22Rv1 (cell line): ENCODE data around the gene PCYT1A.

ENCODE experiments used
- H3K27ac ChIP-seq: fragments of 450-650 bp; 2 replicates; pipeline ENCODE4 v1.5.1; 2017
- ZFX ChIP-seq: fragments of 450-650 bp; IDR thresholded peaks from 2 replicates; pipeline ENCODE4 v1.6.1; 2017; ENCODE audit warnings: antibody characterized with exemption, borderline replicate concordance
- TF ChIP-seq, protein P1 (sequence below): fragments of 450-650 bp; IDR thresholded peaks from 2 replicates; pipeline ENCODE4 v1.5.1; 2017; ENCODE audit warnings: mild to moderate bottlenecking

PCYT1A gene

DNA sequence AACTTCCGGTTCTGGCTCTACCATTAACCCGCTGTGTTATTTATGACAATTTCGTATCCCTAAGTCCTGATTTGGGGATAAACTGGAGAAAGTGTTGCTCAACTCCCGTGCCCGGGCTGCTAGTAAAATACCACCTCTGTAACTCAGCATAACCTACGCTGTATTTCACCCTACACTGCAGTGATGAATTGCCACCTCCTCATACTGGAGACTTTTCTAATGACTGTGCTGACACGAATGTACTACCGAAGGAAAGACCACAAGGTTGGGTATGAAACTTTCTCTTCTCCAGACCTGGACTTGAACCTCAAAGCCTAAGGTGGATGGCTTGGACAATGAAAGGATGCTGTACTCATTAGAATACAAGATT is 54.7 kb downstream of the PCYT1A start:
- TF ChIP-seq, protein P1, sequence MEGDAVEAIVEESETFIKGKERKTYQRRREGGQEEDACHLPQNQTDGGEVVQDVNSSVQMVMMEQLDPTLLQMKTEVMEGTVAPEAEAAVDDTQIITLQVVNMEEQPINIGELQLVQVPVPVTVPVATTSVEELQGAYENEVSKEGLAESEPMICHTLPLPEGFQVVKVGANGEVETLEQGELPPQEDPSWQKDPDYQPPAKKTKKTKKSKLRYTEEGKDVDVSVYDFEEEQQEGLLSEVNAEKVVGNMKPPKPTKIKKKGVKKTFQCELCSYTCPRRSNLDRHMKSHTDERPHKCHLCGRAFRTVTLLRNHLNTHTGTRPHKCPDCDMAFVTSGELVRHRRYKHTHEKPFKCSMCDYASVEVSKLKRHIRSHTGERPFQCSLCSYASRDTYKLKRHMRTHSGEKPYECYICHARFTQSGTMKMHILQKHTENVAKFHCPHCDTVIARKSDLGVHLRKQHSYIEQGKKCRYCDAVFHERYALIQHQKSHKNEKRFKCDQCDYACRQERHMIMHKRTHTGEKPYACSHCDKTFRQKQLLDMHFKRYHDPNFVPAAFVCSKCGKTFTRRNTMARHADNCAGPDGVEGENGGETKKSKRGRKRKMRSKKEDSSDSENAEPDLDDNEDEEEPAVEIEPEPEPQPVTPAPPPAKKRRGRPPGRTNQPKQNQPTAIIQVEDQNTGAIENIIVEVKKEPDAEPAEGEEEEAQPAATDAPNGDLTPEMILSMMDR = no peak
- no peak for TF ChIP-seq ZFX
- H3K27ac ChIP-seq = no peak overlapping the region

DNA sequence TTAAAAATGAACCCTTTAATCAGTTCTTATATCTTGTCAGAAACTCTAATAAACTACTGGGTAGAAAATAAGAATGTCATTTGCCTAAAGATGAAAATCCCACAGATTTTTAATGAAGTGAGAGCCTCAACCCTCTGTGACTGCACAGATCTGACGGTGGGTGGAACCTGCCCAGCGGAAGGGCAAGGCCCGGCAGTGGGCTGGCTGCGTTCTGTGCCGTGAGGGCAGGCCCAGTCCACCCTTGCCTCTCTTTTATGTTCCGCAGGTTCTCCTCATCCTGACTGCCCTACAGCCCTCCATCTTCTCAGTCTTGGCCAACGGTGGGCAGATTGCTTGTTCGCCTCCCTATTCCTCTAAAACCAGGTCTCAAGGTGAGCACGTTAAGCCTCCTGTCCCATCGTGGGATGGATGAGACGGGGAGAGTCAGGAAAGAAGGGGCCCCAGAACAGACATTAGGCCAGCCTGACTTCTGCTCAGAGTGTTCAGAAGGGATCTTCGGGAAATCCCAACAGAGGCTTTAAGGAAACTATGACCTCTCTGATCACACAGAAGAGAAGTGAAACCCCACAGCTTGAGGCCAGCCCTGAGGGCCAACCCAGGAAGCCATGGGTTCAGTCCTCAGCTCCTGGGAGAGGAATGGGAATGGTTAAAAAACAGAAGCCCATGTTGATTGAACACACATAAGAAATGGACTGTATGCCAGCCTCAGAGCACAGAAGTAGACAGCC is 55.2 kb downstream of the PCYT1A start:
- H3K27ac ChIP-seq = no peak overlapping the region
- TF ChIP-seq, protein P1 = no peak
- TF ChIP-seq ZFX = no peak

DNA sequence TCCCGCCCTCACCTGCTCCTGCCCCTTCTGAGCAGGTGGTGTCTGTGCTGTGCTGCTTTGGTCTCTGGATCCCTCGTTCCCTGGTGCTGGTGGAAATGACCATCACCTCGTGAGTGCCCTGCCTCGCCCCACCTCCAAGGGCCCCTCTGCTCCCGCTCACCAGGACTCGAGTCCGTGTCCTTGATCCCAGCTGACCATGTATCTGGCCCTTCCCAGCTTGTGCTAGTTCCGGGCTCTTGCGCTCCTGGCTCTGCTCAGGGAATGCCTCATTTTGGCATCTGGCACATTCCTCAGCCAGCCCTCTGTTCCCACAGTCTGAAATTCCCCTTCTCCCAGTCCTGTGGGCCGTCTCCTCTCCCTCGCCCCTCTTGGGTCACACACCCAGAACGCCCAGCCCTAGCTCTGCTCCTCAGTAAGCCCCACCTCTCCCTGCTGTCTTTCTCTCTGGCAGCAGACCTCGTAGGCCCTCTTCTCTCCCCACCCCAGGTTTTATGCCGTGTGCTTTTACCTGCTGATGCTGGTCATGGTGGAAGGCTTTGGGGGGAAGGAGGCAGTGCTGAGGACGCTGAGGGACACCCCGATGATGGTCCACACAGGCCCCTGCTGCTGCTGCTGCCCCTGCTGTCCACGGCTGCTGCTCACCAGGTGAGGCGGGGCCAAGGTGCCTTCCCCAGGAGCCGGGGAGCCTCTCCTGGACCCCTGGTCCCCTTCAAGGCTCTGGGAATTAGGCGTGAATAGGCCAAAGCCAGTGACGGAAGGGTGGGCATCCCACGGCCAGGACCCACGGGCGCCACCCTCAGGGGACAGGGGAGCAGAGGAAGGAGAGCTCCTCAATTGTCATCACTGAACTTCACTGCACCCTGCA is 59.7 kb downstream of the PCYT1A start:
- no peak for TF ChIP-seq ZFX
- TF ChIP-seq, protein P1 = no peak
- no peak overlapping the region for H3K27ac ChIP-seq

DNA sequence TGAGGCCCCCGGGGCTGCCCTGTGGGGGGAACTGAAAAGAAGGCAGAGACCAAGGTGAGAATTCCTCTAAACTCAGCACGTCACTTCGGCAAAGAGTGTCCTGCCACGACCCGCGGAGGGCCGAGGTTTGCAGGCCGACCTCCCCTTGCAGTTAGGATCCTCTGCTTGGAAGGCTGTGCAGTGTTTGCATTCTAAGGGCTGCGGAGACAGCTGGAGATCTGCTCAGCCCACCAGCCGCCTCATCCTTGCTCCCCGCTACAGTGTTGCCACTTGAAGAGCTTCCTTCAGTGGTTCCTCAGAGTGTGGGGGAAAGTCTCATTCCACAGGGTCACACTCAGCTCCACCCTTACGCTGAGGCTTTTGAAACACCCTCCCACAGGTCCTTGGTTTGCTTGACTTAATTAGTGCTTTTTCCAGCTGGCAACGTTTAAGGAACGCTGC is 60.4 kb downstream of the PCYT1A start:
- no peak for TF ChIP-seq ZFX
- TF ChIP-seq, protein P1 = no peak

DNA sequence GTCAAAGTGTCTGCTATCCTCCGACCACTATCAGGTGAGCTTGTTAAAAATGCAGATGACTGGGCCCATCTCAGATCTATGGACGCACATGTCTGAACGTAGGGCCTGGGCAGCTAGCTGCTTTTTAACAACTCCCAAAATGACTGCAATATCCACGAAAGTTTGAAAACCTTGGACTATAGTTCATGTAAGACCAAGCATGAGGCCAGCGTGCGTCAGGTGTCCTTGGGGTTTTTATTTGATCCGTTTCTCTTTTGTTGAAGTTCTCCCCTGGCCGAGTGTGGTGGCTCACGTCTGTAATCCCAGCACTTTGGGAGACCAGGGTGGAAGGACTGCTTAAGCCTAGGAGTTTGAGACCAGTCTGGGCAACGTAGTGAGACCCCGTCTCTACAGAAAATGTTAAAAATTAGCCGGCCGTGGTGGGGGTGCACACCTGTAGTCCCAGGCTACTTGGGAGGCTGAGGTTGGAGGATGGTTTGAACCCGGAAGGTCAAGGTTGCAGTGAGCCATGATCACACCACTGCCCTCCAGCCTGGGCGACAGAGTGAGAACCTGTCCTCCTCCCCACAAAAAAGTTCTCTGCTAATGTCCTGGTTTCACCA is 61.7 kb downstream of the PCYT1A start:
- no peak overlapping the region for H3K27ac ChIP-seq
- TF ChIP-seq, protein P1 = no peak
- no peak for TF ChIP-seq ZFX

More for the DNA sequence above, 60.4 kb downstream of the PCYT1A start:
- H3K27ac ChIP-seq = no peak overlapping the region

DNA sequence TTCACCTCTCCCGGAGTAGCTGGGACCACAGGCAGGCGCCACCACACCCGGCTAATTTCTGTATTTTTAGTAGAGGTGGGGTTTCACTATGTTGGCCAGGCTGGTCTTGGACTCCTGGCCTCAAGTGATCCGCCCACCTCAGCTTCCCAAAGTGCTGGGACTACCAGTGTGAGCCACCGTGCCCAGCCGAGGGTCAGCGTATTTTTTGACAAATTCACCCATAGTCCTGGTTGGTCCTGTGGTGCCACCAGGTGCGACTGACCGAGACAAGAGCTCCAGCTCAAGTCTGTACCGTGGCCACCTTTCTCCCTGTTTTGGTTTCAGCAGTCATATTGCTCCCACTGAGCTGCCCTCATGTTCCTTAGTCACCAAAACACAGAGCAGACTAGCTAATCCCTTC is 62.4 kb downstream of the PCYT1A start:
- TF ChIP-seq, protein P1 = no peak
- no peak for TF ChIP-seq ZFX

More for the DNA sequence above, 62.4 kb downstream of the PCYT1A start:
- no peak overlapping the region for H3K27ac ChIP-seq
